Inflammatory macrophage treated with lipopolysaccharide for 1 hour (primary cell): Measurements from ENCODE around the gene GTF2E1.
"Not testable (repeated sequence)": the region's sequence is repeated elsewhere in the genome, so short reads cannot be mapped to it uniquely, and the experiment has no call there.

Experiments
- DNase-seq, 2 donors: peaks; one replicate each; pipeline ENCODE4 v3.0.0-alpha.2; 2020 to 2022

Gene GTF2E1

DNA sequence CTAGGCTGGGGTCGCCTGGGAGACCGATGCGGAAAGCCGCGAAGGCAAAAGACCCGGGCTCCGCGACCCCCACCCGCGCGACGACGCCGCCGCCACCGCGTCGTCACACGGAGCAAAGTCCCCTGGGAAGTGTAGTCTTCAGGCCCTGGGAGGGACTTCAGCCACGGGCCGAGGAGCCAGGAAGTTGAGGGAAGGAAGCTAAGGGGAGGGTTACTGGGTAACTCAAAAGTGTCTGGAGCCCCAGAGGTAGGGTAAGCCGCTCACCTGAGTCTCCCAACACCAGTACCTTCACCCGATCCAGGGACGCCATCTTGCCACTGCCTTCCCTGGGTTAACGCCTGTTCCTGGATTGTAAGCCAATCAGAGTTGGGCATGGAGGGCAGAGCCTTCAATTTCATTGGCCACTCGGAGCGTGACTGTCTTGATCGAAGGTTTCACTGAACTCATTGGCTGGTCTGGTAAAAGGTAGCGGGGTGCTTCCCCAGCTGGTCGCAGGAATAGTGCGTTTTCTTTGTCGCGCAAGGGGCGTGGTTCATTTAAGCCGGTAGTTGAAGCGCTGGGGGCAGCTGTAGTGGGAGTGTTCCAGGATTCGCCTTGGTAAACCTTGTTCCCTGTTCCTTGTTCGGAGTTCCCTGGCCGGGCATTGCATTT lies at the start of gene GTF2E1, which contains the start of gene RABL3:
Gene GTF2E1, plus strand, starts transcription at position 547 of the 651 bp plus-strand sequence. CDS start 7,809 bp downstream, outside the sequence.
Gene RABL3, minus strand, starts transcription at position 319 of the 651 bp plus-strand sequence. Its CDS starts 9 bp downstream, at position 310.
- DNase-seq = peak; percentile 100

DNA sequence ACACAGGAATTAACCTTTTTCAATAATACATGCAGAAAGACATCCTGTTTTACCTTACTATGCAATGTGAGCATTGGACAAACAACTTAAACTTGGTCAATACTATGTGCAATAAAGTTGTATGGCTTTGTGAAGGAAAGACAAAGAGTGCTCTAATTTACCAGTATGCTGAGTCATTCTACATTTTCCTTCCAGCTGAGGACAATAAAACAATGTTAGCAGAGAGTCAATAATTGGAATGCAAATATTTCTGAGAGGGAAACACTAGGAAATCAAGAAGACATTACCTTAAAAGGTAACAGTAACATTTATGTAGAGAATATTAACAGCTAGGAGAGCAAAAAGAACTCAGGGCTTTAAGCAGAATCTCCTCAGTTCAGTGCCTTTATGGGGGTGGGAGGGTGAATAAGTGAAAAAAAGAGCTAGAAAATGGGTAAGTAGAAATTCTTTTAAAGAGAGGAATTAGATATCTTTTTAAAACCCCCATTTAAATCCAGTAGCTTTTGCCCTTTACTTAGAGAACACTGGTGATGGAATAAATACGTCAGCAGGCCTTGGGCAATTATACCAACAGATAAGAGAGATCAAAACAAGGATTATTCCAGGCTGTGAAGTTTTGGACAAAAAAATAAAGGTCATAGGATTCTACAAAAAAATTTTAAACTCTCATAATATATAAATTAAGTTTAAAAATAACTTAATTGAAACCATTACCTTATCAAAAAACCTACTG lies 48.9 kb upstream of the GTF2E1 start:
- no peak for DNase-seq

DNA sequence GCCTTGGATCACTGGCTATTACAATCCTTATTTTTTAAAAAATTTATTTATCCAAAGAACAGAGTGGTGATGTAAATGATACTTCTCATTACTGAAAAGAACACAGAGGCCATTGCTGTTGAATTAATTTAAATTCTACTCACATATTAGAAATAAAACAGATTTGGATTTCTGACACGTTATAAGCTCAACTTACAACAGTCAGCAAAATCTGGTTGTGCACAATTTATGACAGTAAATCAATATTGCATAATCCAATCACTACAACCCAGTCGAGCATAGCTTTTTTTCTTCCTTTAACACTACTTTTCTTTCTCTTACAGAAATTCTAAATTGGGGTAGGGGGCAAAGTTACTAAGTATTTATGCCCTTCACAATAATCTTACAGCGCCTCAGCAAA lies 43.2 kb upstream of the GTF2E1 start:
- no peak for DNase-seq

DNA sequence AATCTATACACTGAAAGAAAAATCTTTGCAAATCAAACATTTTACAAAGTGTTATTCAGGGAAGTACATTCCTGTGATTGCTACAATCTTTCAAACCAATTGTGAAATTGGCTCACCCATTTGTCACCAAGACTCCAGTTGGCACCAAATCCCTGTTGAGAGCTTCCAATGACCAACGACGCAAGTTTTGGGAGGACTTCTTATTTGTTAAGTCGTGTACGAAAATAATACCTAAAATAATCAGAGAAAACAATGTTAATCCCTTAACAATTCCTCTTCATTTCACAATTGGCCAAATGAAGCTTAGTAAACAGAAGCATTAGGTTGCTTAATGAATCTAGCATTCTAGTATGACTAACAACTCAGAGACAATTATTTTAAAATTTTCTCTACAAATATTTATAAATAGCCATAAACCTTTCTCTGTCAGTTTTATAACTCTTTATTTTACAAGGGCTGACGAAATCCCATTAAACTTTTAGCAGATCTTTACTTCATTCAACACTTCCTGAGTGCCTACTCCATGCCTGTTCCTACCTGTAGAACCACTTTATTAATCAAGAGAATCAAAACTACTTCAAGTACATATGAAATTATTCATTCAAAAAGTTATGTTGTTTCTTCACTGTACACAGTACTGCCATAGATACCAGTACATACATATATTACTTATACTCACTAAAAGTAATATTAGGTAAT lies 36.5 kb upstream of the GTF2E1 start:
- DNase-seq = no peak

DNA sequence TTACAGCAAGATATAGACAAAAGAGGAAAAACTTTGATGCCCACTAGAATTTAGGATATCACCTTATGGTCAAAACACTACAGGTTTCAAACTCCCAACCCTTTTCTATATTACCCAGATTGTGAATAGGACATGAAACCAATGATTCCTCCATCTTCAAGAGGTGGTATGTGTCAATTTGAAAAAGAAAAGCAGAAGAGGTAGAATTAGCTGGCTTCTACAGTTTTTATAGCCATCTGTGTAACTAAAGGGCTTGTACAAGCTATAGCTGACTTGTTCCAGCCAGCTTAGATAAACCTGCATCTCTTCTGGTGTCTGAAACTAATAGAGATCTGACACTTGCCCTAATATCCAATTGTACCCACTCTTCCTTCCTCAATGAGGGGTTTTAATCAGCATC lies 35.6 kb upstream of the GTF2E1 start:
- no peak for DNase-seq

DNA sequence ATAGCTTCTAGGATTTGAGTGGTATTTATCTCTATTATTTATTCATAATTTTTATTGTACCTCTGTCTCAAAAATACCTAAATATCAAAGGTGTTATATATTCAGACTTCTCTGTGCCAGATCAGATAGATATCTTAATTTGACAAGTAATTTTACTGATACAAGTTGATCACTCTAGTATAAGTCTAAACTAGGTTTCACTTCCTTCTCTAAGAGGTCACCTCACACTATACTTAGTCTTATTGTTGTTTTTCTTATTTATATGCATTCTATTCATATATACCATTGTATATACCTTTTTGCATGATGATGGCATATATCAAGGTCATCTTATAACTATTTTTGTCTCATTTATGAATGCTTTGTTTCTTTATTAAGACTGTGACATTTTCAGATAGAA lies 34.1 kb upstream of the GTF2E1 start:
- DNase-seq = no peak

DNA sequence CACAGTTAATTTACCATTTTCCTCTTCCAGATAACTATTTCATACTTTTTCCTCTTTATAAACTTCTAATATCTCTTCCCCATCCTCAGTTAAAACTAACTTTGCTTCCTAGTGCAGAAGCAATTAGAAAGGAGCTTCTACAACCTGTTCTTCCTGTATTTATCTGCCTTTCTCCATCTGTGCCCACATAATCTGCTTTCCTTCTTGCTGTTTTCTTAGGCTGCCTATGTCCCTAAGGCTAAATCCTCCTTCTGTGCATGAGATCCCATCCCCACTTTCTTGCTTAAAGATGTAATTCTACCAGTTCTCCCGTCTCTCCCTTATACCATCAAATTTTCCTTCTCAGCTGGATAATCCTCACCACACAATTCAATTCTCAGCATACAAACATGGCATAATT lies 32.2 kb upstream of the GTF2E1 start:
- DNase-seq = no peak

DNA sequence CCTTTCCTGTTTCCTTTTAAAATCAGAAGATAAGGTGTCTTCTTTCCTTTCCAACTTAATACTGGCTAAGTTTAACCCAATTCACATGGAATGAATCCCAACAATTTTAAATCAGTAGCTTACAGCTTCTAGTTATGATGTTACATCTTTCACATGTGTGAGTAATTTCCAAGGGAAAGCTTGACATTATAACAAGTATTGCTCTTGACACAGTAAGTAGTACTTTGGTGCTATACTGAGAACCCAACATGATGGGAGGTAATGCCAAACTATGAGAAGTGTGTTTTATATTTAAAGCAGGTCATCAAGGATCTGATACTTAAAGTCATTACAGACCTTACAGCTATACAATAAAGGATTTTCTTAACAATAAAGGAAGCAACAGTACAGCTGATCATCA lies 29.3 kb upstream of the GTF2E1 start:
- DNase-seq = no peak

DNA sequence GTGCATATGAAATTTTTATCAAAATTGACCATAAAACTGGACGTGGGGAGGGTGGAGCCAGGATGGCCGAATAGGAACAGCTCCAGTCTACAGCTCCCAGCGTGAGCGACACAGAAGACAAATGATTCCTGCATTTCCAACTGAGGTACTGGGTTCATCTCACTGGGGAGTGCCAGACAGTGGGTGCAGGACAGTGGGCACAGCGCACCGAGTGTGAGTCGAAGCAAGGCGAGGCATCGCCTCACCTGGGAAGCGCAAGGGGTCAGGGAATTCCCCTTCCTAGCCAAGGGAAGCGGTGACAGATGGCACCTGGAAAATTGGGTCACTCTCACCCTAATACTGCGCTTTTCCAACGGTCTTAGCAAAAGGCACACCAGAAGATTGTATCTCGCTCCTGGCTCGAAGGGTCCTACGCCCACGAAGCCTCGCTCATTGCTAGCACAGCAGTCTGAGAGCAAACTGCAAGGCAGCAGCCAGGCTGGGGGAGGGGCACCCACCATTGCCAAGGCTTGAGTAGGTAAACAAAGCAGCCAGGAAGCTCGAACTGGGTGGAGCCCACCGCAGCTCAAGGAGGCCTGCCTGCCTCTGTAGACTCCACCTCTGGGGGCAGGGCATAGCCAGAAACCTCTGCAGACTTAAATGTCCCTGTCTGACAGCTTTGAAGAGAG lies 23.2 kb upstream of the GTF2E1 start:
- DNase-seq = not testable (repeated sequence)

DNA sequence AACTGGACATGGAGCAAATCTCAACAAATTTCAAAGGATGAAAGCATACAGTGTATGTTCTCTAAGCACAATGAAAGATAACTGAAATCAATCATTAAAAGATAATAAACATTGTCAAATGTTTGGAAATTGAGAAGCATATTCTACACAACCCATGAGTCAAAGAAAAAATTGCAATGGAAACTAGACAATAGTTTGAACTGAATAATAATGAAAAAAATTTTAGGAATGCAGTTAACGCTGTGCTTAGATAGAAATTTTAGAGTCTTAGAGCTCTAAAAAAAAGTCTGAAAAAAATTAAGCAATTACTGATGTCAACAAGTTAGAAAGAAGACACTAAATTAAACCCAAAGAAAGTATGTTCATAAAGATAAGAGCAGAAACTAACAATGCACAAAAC lies 15.8 kb upstream of the GTF2E1 start:
- DNase-seq = no peak

DNA sequence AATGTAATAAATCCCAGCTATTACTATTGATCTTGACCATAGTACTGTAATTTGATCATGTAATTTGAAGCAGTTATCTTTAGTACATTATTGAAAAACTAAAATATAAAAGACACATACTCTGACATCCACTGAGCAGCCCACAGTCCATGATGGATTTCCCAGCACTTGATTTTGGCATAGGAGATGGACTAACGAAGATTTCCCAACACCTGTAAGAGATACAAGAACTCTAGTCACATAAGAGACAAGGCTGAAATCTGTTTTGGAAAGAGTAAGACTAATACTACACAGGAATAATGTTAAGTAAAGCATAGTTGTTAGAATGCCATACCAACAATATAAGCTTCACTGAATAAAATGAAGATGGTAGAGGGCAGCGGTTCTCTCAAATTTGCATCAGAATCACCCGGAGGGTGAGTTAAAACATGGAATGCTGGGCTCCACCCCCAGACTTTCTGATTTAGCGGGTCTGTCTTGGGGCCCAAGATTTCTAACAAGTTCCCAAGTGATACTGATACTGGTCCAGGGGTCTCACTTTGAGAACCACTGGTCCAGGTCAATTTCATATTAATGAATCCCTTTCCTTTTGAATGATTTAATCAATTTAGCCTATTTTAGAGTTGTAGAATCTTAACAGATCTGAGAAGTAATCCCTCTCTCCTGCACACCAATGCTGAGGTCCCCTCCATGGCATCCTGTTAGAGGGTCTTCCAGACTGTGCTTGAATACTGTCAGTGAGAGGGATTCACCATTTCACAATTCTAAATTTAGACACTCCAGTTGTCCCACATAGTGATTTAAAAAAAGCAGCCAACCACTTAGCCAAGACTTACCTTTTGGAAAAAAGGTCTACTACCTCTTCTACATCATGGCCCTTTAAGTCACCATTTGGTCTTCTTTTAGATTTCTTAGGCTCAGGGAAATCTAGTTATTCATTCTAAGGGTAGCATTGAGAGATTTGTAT lies 11.7 kb upstream of the GTF2E1 start:
- no peak for DNase-seq

DNA sequence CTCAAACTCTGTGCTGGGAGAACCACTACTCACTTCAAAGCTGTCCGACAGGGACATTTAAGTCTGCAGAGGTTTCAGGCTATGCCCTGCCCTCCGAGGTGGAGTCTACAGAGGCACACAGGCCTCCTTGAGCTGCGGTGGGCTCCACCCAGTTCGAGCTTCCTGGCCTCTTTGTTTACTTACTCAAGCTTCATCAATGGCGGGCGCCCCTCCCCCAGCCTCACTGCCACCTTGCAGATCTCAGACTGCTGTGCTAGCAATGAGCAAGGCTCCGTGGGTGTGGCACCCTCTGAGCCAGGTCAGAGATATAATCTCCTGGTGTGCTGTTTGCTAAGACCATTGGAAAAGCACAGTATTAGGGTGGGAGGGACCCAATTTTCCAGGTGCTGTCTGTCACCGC lies 4.5 kb upstream of the GTF2E1 start:
- not testable (repeated sequence) for DNase-seq

DNA sequence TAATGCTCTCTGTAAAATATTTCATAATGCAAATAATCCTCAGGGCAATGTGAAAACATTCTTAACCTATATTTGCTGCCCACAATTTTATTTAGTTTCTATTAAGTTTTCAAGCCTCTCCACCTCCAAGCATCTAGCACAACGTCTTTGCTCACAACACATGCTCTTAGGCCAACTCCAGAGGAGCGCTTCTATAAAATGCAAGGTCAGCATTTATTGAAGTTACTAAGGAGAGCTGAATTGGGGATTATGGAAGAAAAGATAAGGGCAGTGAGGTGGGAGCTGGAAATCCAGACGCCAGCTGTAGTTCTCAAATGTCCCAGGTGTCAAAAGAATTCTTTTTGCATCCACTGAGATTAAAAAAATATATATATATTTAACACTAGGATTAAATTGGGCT lies 1.2 kb upstream of the GTF2E1 start:
- no peak for DNase-seq

DNA sequence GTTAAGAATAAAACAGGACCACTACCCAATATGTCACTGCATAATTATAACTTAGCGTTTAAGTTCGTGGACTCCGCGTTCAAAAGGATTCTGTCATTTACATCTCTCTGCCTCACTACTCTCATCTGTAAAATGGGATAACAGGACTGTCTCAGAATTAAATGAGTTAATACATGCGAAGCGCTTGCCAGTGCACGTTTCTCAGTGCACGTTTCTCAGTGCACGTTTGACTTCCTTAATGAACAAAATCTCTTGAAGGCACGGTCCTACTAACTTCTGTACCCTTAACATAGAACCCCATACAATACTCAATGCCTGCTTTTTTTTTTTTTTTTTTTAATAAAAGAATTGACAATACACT lies 727 bp upstream of the GTF2E1 start:
- DNase-seq = peak in 1 of 2 donors; percentile 8

DNA sequence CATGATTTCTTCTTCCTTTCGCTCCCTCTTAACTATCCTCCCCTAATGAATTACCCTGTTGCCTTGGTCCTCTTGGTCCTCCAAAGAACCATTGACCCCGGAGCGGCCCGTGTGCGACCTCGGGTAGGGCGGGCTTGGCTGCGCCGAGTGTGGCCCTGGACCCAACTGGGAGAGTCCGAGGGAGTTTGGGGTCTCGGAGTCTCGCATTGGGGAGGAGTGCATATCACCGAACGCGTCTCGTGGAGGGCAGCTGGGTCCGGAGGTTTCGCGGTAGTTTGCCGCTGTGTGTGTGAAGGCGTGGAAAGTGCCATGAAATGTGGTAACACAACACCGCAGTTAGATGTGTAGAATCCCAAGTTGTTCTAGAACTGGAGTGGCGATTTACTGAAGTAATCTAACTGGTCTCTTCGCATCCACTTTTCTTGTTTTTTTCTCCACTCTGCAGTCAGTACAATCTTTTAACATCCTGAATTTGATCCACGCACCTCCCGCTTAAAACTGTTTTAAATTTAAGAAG lies 363 bp downstream of the GTF2E1 start:
- peak; percentile 31 to 37 for DNase-seq

DNA sequence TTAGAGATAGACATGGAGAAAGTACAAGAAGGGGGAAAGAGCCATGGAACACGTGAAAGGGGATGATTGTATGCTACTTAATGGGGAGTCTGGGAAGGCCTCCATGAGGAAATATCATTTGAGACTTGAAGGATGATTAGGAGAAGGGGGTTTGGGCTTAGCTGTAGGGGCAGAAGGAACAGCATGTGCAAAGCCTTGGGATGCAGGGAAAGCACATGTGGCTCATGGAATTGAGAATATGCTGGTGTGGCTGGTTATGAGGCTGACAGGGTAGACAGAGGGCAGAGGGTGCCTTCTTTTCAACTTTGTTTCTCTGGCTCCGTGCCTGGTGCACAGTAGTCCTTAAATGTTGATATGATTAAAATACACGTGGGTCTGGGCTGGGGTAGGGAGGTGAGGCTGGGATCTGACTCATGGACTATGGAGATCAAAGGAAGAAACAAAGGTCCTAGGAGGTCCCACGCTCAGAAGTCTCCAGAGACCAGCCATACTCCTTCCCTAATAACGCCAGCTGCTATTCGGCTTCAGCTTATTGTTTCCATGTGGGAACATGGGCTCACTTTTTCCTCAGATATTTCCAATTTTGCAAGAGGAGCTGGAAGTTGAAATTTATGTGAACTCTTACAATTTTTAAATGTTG lies 1.1 kb downstream of the GTF2E1 start:
- DNase-seq = peak in 1 of 2 donors; percentile 27

DNA sequence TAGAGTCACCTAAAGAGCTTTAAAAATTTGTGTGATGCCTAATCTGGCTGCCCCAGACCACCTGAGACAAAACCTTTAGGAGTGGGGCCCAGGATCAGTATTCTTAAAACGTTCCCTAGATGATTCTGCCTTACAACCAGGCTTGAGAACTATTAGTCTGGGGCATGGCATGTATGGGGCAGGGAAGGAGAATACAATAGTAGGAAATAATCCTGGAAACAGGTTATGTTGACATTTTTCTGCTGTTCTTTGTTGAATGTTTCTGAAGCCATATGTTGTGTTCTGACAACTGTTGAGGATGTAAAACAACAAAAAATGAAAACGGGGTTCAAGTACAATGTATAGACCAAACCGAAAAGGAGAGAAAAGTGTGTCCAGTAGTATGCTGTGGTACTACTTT lies 2.9 kb downstream of the GTF2E1 start:
- no peak for DNase-seq

DNA sequence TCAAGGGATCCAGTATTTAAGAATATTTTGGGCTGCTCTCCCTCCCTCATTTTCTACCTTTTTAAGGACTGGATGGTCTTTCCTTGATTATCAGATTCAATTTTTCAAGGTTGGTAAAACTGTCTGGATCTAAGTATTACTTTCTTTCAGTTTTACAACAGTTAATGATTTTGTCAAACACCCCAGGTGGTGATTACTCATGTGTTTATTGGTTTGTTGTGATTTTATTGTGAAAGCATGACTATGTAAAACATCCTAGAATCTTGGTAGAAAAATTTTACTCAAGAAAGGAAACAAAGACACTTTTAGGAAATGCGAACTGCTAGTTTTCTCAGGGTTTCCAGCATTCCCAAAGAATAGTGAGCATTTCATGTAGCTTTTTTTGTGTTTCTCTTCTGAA lies 7.3 kb downstream of the GTF2E1 start:
- no peak for DNase-seq

DNA sequence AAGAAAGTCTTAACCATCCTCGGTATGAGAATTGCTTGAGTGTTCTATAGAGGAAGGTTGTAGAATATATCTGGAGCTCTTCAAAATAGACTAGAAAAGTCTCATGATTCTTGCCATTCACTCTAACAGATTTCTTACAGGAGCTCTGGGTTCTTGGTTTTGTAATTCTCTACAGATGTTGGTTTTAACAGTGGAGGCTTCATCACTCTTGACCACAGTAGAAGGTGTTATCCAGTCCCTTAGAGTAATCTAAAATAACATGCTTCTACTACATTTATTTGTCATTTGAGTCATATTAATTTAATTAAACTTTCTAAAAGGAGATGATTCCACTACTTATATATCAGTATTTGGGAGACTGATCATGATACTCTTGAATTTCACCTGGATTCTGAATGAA lies 9.7 kb downstream of the GTF2E1 start:
- DNase-seq = no peak

DNA sequence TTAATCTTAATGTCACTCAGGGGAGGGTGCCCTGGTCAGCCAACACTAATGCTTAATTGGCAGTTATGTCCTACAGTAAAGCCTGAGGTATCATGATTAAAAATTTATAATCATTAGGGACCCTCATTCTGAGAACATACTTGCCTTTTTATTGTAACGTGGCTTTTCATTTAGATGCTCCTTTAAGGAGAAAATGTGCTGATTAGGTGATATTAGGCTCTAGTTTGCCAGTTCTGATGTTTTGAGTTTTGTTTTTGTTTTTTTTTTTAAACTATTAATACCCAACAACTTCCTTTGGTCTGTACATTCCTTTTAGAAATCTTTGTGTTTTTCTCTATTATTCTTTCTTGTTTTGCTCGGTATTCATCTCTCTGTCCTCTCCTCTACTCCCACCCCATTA lies 10.3 kb downstream of the GTF2E1 start:
- DNase-seq = no peak

DNA sequence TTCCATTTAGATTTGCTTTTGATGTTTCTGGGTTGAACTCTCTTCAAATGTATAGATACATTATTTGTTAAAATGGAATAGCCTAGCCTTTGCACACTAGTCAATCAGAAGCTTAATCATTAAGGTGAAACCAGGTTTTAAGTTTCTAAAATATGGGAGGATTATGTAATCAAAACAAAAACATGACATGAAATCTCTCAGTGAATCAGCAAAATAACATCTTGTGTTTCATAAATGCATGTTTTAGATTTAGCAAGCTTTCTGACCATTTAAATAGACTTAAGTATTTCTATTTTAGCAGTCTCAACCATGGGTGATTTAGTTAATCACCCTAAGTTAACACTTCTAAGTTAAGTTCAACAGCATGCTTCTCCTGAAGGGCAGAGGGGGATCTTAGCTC lies 11.3 kb downstream of the GTF2E1 start:
- no peak for DNase-seq
